NCI-H146 treated with DMSO at 0.1 percent for 48 hours (cell line): Measurements from ENCODE around the gene MAPK8IP3.
"Not testable (repeated sequence)": the region's sequence is repeated elsewhere in the genome, so short reads cannot be mapped to it uniquely, and the experiment has no call there.

Source experiments
- DNase-seq: peaks from one replicate; lab custom pipeline; 2025; ENCODE audit not compliant: unreplicated experiment; lab: John Stamatoyannopoulos, UW

MAPK8IP3 gene

DNA sequence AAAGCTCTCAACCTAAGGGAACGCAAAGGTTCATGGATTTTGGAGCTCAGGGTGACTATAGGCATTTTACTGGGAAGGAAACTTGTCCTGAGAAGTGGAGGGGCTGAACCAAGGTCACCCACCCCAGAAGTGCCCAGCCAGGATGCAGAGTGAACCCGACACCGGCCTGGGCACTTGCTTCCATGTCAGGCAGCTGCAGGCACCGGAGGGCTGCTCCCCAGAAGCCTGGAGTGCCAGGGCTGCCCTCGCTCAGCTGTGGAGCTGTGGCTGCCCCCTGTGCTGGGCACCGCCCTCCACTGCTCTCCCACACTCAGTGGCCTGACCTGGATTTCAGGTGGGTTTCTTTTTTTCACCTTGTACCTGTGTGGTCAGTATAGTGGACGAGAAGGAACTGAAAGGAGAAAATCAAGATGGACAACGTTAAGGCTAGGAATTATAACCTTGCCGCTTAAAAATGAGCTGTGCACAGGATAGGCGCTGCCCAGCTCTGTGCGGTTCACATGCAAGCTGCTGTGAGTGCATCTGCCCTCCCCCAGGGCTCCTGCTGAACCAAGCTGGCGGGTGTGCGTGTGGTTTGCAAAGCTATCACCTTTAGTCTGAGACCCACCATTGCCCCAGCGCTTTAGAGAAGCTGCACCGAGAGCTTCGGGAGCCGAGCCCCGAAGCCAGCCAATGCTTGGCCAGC lies 2.2 kb downstream of the MAPK8IP3 start:
- DNase-seq = no peak

DNA sequence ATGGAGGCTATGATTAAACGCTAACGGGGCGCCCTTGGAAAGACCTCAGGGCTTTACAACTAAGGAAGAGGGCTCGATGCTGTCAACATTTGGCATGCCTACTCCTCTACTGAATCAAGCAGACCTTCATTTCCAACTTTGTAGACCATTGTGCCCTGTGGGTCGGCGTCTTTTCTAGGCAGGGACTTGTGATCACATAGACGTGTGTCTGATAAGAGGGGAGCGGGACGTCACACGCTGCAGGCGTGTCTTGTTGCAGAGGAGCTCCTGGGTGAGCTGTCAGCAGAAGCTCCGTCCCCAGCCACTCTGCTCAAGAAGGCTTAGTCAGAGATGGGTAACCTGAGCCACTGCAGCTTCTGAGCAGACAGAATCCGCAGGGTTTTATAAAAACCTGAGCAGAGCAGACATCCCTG lies 2.8 kb downstream of the MAPK8IP3 start:
- DNase-seq = no peak

DNA sequence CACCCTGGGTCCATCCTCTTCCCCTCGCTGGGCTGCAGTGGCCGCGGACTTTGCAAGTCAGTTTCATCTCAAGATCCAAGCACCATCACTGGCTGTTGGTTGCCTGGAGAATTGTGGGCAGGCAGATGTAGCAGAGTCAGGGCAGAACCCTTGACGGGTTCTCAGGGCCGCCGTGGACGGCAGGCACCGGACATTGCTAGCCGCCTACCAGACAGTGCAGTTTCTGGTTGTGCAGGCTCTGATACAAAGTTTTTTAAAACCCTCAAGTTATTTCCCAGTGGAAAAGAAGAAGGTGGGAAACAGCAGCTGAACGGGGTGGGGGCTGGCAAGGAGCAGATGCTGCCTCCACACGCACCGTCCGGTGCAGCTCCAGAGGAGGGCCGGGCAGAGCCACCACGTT lies 3.4 kb downstream of the MAPK8IP3 start:
- no peak for DNase-seq

DNA sequence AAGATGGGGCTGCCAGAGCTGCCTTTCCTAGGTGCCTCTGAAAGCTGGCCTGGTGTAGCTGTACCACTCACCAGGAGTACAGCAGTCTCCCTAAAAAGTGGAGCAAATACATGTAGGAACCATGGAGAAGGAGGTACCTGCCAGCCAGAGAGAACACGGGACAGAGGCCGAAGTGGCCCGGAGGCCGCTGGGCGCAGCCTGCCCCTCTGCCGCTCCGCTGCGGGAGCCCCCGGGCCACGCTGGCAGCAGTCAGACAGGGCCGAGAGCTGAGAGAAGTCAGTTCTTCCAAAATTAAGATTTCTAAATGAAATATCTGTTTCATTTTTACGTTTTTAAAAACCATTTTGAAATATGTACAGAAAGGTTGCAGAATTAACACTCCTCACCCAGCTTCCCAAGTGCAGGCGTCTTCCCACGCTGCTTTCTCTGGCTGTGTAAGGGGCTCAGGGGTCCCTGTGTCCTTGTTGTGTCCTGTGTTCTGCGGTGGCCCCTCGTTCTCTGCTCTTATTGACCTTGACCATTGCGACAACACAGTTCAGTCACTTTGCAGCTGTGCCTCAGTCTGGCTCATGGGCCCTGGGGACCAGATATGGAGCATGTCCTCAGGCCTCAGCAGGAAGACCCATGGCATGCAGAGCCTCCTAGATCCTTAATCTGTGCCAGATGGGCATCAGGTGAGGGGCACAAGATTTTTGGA lies 5.0 kb downstream of the MAPK8IP3 start:
- no peak for DNase-seq

DNA sequence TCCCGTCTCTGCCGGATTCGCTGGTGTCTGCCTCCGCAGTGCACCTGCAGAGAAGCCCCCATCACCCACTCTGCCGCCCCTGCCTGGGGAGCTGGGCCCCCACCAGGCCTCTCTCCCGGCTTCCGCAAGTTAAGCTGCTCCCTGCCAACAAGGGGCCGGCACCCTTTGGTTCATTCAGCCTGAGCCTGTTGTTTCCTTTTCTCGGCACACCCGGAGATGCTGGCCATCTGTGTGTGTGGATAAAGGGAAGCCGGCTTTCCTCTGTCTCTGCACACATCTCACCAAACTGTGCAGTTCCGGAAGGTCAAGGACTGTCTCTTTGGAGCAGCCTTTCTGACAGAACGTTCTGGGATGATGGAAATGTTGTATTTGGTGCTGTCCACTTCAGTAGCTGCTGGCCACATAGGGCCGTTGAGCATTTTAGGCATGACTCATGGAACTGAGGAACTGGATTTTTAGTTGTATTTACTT lies 6.8 kb downstream of the MAPK8IP3 start:
- DNase-seq = no peak

DNA sequence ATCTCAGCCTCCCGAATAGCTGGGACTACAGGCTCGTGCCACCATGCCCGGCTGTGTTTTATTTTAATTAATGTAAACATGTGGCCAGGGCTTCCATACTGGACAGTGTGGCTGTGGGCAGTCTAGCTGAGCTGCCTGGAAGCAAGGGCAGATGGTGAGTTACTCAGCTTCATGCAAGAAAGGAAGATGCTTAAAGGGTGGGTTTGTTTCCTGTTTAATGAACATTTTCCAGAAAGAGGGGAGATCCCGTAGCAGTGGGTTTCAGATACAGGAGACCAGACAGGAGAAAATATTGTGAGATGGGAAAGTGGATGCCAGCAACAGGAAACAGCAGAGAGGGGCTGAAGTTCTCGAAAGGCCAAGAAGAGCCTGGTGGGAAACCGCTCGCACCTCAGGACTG lies 7.3 kb downstream of the MAPK8IP3 start:
- DNase-seq = no peak

DNA sequence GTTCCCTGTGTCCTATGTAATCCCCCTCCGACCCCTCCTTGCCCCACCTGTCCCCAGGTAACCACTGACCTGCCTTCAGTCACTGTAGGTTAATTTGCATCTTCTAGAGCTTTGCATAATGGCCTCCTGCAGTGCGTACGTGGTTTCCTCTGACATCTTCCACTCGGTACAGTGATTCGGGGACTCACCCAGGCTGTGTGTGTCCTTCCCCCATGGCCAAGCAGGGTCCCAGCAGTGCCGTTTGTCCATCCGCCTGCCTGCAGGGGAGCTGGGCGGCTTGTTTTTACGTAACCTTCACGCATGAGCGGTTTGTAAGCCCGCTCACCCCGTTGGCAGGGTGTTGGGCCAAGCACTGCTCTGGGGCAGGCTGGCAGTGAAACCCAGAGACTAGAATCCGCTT lies 7.9 kb downstream of the MAPK8IP3 start:
- DNase-seq = no peak

DNA sequence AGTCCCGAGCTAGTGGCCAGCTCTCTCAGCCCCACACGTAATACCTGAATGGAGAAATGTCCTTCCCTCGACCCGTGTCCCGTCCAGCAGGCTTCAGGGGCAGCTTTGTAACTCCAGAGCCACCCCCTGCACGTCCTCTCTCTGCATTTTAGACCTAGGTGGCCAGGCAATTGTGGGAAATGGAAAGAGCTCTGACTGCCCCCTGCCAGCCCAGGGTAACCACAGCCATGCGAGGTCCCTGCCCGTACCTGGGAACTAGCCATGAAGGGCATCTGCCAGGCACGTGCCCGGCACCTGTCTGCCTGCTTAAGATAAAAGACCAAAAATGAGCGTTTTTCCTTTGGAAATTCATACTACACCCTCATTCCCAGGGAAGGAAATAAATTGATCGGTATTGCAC lies 9.2 kb downstream of the MAPK8IP3 start:
- no peak for DNase-seq

DNA sequence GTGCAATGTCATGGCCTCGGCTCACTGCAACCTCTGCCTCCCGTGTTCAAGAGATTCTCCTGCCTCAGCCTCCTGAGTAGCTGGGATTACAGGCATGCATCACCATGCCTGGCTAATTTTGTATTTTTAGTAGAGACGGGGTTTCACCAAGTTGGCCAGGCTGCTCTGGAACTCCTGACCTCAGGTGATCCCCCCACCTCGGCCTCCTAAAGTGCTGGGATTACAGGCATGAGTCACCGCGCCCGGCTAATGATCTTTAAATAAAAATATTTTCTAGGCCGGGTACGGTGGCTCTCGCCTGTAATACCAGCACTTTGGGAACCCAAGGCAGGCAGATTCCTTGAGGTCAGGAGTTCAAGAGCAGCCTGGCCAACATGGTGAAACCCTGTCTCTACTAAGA lies 12.2 kb downstream of the MAPK8IP3 start:
- DNase-seq = not testable (repeated sequence)

DNA sequence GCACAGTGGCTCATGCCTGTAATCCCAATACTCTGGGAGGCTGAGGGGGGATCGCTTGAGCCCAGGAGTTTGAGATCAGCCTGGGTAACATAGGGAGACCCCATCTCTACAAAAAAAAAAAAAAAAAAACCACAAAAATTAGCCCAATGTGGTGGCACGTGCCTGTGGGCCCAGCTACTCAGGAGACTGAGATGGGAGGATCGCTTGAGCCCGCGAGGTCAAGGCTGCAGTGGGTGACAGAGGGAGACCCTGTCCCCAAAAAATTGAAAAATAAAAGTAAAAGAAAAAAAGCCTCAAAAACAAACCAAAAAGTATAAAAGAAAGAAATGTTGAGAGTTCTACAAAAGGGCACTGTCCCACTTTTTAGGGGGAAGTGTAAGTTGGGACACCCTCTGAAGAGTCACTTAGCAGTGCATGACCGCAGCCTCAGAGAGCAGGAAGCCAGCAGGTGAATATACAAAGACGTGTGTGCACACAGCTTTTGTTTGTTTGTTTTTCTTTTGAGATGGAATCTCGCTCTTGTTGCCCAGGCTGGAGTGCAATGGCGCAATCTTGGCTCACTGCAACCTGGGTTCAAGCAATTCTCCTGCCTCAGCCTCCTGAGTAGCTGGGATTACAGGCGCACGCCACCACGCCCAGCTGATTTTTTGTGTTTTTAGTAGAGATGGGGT lies 13.7 kb downstream of the MAPK8IP3 start:
- not testable (repeated sequence) for DNase-seq

DNA sequence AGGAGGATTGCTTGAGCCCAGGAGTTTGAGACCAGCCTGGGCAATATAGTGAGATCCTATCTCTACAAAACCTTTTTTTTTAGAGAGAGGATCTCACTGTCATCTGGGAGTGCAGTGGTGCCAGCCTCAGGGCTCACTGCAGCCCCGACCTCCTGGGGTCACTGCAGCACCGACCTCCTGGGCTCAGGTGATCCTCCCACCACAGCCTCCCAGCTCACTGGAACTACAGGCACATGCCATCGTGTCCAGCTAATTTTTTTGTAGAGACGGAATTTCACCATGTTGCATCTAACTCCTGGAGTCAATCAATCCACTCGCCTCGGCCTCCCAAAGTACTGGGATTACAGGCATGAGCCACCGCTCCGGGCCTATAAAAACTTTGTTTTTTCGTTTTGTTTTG lies 15.4 kb downstream of the MAPK8IP3 start:
- no peak for DNase-seq

DNA sequence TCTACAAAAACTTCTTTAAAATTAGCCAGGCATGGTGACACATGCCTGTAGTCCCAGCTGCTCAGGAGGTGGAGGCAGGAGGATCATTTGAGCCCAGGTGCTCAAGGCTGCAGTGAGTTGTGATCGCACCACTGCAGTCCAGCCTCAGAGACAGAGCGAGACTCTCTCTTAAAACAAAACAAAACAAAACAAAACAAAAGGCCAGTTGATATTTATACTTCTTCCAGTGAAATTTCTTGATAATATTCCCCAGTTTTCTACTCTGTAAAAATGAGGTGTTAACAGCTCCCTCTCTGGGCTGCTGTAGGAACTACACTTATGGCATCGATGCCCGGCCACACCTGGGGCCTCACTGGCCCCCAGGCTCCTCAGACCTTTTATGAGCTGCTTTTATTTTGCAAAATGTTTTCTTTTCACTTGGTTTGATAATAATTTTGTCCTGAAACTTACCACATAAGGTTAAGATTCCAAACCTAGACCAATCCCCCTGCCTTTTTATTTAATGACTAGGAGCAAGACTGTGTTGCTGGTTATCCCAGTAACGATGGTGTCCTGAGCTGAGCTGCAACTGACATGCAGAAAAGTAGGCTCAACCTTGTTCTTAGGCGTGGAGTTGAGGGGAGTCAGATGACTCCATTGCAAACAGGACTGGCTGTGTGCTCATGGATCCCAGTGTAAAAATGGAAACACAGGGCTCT lies 17.6 kb downstream of the MAPK8IP3 start:
- no peak for DNase-seq

DNA sequence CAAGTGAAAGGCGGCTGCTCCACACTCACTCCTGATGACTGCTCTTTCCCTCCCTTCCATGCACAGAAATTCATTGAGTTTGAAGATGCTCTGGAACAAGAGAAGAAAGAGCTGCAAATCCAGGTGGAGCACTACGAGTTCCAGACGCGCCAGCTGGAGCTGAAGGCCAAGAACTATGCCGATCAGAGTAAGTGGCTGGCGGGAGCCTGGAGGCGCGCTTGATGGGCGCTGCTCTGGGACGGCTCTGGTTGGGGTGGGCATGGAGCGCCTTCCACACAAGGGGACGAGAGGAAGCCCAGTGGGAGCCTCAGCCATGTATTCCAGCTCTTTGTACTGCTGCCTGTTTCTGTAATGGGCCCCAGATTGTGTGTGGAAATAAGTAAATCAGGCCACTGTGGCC lies 18.5 kb downstream of the MAPK8IP3 start:
- no peak for DNase-seq

DNA sequence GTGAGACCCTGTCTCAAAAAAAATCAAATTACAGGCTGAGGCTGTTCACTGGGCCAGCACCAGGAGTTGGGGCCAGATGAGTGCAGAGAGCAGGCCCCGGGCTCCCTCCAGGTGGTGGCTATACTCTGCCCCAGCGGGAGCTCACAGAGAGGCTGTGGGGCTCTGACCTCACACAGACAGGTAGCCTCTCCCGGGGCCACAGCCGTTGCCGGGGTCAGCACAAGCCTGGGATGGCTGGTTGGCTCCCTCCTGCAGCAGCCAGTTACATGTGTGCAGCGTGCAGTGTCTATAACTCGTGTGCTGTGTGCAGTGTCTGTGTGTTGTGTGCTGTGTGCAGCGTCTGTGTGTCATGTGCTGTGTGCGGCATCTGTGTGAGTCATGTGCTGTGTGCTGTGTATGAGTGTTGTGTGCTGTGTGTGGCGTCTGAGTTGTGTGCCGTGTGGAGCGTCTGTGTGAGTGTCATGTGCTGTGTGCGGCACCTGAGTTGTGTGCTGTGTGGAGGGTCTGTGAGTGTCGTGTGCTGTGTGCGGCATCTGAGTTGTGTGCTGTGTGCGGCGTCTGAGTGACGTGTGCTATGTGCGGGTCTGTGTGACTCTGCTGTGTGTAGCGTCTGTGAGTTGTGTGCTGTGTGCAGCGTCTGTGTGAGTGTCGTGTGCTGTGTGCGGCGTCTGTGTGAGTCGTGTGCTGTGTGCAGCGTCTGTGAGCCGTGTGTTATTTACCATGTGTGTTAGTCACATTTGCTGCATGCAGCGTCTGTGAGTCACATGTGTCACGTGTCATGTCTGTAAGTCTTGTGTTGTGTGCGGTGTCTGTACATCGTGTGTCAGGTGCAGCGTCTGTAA lies 20.9 kb downstream of the MAPK8IP3 start:
- no peak for DNase-seq

DNA sequence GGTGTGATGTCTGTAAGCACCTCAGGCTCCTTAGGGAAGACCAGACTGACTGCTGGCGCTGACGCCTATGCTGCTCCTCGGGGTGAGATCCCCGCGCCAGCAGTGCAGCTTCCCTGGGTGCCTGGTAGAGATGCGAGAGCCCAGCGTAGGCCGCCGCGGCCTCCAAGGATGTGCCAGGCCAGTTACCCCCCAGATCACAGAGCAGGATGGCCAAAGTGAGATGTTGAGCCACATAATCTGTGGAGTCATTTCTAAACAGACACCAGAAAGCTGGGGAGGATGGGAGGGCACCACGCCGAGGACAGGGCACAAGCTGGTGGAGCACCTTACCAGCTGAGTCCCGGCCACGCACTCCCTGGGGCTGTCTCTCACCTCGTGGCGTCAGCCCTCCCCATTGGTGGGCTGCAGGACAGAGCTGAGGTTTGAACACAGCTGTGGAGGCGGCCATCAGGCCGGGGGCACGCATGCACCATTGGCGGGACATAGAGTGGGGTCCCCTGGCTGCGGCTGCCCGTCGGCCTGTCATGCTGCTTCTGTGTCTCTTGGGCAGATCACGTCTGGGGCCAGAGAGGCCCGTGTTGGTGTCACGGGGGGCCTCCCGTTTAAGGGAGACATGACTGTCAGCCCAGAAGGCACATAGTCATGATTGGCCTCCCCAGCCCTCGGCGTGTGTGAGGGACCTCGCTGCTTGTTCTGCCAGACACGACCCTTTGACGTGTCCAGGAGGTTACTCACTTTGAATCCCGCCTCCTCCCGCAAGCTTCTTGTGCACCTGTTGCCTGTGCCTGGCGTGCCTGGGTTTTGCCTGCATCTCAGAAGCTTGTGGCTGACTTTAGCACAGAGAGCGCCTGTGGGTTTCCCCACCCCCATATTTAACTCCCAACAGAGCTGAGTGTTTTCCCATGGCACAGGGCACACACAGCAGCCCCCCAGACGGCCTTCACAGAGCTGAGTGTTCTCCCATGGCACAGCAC lies 21.9 kb downstream of the MAPK8IP3 start:
- no peak for DNase-seq

DNA sequence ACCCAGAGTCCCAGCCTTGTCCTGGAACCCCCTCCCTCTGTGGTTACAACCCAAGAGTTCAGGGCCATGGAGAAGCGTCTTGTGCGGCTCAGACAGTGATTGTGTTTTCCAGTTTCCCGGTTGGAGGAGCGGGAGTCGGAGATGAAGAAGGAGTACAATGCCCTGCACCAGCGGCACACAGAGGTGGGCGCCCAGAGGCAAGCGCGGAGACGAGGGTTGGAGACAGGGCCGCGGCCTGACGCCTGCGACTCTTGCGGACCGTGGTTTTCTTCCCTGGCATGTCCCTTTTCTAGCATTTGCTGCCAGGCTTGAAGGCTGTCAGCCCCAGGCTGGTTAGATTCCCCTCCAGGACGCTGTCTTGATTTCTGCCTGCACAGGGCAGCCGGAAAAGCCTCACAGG lies 23.0 kb downstream of the MAPK8IP3 start:
- DNase-seq = no peak

DNA sequence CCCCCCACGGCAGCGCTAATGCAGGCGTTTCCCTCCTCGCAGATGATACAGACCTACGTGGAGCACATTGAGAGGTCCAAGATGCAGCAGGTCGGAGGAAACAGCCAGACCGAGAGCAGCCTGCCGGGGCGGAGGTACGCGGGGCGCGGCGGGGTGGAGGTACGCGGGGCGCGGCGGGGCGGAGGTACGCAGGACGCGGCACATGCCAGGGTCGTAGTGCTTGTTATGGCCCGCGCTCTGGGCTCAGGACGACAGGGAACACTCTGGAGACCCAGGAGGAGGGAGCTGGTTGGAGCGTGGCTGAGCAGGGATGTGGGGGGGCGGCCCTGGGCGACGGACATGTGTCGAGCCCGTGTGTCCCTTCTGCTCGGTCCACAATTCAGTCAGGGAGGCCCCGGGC lies 23.4 kb downstream of the MAPK8IP3 start:
- DNase-seq = no peak

DNA sequence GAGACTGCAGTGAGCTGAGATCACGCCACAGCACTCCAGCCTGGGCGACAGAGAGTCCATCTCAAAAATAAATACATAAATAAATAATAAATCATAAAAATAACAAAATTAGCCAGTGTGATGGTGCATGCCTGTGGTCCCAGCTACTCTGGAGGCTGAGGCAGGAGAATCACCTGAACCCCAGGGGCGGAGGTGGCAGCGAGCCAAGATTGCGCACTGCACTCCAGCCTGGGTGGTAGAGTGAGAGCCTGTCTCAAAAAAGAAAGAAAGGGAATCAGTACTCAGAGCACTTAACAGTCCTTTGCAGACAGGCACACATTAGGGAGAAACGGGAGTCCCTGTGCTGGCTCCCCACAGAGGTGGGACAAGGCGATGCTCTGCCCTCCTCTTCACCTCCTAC lies 25.1 kb downstream of the MAPK8IP3 start:
- no peak for DNase-seq

DNA sequence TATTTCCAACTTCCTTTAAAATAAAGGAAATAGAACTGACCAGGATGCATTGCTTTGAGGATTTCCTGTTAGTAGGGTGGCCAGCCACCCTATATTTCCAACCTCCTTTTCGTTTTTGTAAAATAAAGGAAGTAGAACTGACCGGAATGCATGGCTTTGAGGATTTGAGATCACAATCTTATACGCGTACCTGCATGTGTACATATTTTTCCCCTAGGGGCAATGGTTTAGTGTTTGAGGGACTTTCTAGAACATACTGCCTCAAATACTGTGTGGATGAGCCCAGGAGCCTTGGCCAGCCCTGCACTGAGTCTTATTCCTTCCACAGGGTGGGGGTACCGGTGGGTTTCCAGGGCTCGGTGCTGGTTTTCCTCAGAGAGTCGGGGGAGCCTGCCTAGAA lies 25.6 kb downstream of the MAPK8IP3 start:
- no peak for DNase-seq

DNA sequence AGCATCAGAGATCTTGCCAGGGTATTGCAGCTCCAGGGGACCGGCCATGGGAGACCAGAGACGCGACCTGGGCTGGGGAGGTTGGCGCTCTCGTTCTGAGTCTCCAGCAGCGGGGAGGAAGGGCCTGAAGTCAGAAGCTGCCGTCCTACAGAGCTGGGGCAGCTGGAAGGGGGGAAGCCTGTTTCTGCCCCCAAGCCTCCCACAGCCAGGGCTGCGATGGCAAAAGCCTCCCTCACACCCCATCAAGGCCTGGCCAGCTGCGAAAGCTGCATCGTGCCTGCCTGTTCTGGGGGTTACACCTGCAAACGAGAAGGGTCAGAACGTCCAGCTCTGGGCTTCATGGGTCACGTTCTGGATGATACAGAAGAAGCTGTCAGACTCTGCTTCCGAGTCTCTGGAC lies 26.1 kb downstream of the MAPK8IP3 start:
- no peak for DNase-seq
